Erythroblast (primary cell): ENCODE results near the gene DOCK3.

ENCODE experiments used
- GATA1 ChIP-seq: IDR thresholded peaks from 2 replicates; pipeline ENCODE4 v1.6.1; 2011; ENCODE audit warnings: low read depth, mild to moderate bottlenecking, control low read depth, low read length, moderate library complexity
- POLR2A ChIP-seq: IDR thresholded peaks from 2 replicates; pipeline ENCODE4 v1.6.1; 2011; ENCODE audit warnings: mild to moderate bottlenecking, low read length

DNA sequence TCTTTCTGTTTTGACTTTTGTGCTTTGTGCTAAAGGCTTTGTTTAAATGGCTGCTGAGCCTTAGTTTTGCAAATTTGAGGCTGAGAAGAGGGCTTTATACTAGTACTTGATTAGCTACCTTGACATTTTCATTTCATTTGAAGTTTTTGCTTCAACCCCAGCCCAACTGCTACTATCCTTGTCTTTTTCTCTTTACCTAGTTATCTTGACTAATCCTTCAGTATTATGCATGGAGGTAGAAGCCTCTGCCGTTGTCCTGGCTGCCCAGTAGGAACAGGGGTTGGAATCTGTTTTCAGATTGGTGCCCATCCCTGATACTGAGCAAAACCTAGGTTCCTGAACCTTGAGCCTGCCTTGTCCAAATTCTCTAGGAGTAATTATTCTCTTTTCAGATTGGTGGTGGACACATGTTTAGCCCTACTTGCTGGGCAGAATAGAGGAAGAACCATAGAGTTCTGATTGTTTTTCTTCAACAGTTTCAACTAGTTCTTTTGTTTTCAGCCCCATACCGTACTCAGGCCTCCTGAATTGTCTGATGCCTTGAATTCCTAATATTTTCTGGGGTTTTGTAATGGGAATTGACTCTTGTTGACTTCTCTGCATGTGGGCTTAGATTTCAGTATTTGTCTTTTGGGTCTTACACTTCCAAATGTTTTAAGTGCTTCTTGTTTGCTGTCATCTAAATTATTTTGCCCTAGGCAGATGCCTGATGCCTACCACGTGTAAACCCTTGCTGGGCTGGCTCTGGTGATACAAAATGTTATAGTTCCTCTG lies 143.2 kb downstream of the DOCK3 start:
- TF ChIP-seq POLR2A (no peak), GATA1 (no peak)
